Esophagus squamous epithelium (tissue), 4 donors: ENCODE measurements around the gene PECR.

ENCODE experiments used
- POLR2A ChIP-seq, 4 donors: fragments of 450-650 bp; IDR thresholded peaks; one replicate each; pipeline ENCODE4 v1.6.1; 2017; ENCODE audit warnings: antibody characterized with exemption in 4 of 4, mild to moderate bottlenecking in 4 of 4, moderate library complexity in 3 of 4
- TF ChIP-seq, protein P1 (sequence below), 6 experiments: fragments of 450-650 bp in 4 of 6; fragments of 200-600 bp in 2 of 6; sonication (generic) in 2 of 6; IDR thresholded peaks; one replicate each; pipeline ENCODE4 v1.5.1; 2016 to 2019; ENCODE audit warnings: antibody characterized with exemption in 6 of 6, mild to moderate bottlenecking in 4 of 6, moderate library complexity in 4 of 6

DNA sequence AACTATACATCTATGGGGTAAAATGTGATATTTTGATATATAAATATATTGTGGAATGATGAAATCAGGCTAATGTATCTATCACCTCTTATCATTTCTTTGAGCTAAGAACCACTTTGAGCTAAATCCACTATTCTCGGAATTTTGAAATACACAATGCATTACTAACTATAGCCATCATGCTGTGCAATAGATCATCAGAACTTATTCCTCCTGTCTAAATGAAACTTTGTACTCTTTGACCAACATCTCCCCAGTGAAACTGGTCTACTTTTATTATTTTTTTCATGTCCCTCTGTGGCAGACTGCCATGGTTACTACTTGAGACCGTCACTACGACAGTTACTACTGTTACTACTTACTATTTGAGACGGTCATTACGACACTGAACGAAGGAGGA is 11.4 kb downstream of the PECR start:
- TF ChIP-seq, protein P1, sequence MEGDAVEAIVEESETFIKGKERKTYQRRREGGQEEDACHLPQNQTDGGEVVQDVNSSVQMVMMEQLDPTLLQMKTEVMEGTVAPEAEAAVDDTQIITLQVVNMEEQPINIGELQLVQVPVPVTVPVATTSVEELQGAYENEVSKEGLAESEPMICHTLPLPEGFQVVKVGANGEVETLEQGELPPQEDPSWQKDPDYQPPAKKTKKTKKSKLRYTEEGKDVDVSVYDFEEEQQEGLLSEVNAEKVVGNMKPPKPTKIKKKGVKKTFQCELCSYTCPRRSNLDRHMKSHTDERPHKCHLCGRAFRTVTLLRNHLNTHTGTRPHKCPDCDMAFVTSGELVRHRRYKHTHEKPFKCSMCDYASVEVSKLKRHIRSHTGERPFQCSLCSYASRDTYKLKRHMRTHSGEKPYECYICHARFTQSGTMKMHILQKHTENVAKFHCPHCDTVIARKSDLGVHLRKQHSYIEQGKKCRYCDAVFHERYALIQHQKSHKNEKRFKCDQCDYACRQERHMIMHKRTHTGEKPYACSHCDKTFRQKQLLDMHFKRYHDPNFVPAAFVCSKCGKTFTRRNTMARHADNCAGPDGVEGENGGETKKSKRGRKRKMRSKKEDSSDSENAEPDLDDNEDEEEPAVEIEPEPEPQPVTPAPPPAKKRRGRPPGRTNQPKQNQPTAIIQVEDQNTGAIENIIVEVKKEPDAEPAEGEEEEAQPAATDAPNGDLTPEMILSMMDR (IDR thresholded peaks at IDR 0.05) = no peak
- TF ChIP-seq POLR2A (IDR thresholded peaks at IDR 0.05) = no peak
